ENCODE measurements around the gene CLECL1. TPM values are rescaled to one million over a fixed set of nuclear protein-coding genes. Genes with fewer than 3 reads are reported as not detected.

Gene CLECL1
- total RNA-seq, 1 experiment from 2014 or later, result not detected

DNA sequence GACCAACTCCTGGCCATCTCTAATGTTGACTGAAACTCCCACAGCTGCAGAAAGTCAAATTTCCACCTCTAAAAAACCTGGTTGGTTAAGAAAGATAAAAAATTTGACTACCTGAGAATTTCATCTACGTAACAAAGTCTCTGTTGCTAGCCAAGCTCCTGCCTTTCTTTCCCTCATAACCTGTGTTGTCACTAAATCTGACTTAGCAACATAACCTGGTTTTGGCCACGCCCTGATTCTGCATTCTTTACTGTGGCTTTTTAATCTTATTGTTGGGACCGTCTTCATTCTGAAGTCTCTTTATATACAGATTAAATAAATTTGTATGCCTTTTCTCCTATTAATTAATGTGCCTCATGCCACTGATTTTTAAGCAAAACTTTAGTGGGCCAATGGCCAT is 43.9 kb upstream of the CLECL1 start:
- H3K4me3 ChIP-seq (ENCODE audit: low read depth, low read length, poor library complexity, severe bottlenecking), result no peak overlapping the region
- no peak for TF ChIP-seq EZH2 (IDR thresholded peaks at IDR 0.05; ENCODE audit: borderline replicate concordance, low read depth, low read length, poor library complexity, severe bottlenecking)
- no peak for TF ChIP-seq CTCF (conservative IDR thresholded peaks at IDR 0.05; ENCODE audit: low read depth, low read length)
- no peak overlapping the region for H3K27ac ChIP-seq (ENCODE audit: low read depth, low read length, poor library complexity, severe bottlenecking)
- no peaks in the 10 kb centered on the region for H3K4me1 ChIP-seq (ENCODE audit: insufficient read depth, low read length, poor library complexity, severe bottlenecking)
- POLR2A ChIA-PET (ENCODE audit: low non-redundant PET), result no interaction called here
- CTCF ChIA-PET, result no interaction called here
- no peaks in the 10 kb centered on the region for H3K9me3 ChIP-seq (ENCODE audit: low read depth, low read length, poor library complexity, severe bottlenecking)
- intact Hi-C loops (cut with micrococcal nuclease; ENCODE audit: unreplicated experiment), result no loop called here
- DNase-seq (ENCODE audit: low spot score), result no peak
- no TSS peak for BruUV-seq (replicated peaks)
- H3K27me3 ChIP-seq (replicated peaks; ENCODE audit: insufficient read depth, low read depth, low read length, poor library complexity), result no peaks in the 10 kb centered on the region
- H3K36me3 ChIP-seq (ENCODE audit: insufficient read depth, low read length, poor library complexity, severe bottlenecking), result no peaks in the 10 kb centered on the region

DNA sequence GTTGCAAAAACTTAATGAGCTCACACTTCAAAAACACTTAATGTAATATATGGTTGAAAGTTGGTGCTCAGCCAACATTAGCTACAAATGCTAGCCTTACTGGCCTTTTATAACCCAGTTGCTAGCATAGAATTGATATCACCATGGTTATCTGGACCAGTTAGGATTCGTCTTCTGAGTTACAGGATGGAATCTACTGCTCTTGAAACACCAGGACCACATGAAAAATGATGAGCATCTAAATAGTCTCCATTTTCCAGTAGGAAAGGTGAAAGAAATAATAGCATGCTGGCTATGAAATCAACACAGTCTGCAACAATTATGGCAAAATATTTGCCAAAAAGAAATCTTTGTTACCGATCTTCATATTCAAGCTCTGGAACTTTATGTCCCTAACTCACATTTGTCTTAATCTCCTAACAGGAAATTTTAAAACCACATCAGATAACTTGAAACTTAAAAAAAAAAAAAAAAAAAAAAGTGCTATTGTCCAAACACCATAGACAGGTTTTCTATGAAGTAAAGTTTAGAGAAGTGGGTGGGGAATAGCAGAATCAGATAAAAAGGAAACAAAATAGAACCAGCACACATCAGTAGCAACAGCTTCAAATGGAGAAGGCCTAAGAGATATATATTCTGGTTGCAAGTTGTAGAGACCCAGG is 40.5 kb upstream of the CLECL1 start:
- DNase-seq (ENCODE audit: low spot score), result no peak
- POLR2A ChIA-PET (ENCODE audit: low non-redundant PET), result no interaction called here
- intact Hi-C loops (cut with micrococcal nuclease; ENCODE audit: unreplicated experiment), result no loop called here
- Histone ChIP-seq H3K27me3 (replicated peaks; ENCODE audit: insufficient read depth, low read depth, low read length, poor library complexity) (no peaks in the 10 kb centered on the region), H3K27ac (ENCODE audit: low read depth, low read length, poor library complexity, severe bottlenecking) (no peak overlapping the region), H3K4me1 (ENCODE audit: insufficient read depth, low read length, poor library complexity, severe bottlenecking) (no peaks in the 10 kb centered on the region), H3K4me3 (ENCODE audit: low read depth, low read length, poor library complexity, severe bottlenecking) (no peak overlapping the region), H3K9me3 (ENCODE audit: low read depth, low read length, poor library complexity, severe bottlenecking) (no peaks in the 10 kb centered on the region), H3K36me3 (ENCODE audit: insufficient read depth, low read length, poor library complexity, severe bottlenecking) (no peaks in the 10 kb centered on the region)
- CTCF ChIA-PET, result no interaction called here
- BruUV-seq (replicated peaks), result no TSS peak
- TF ChIP-seq EZH2 (IDR thresholded peaks at IDR 0.05; ENCODE audit: borderline replicate concordance, low read depth, low read length, poor library complexity, severe bottlenecking), result no peak
- TF ChIP-seq CTCF (conservative IDR thresholded peaks at IDR 0.05; ENCODE audit: low read depth, low read length), result no peak

GRCh38 chr12:9763025-9763424 is 30.1 kb upstream of the CLECL1 start:
- no peaks in the 10 kb centered on the region for H3K9me3 ChIP-seq (ENCODE audit: low read depth, low read length, poor library complexity, severe bottlenecking)
- H3K27me3 ChIP-seq (replicated peaks; ENCODE audit: insufficient read depth, low read depth, low read length, poor library complexity), result no peaks in the 10 kb centered on the region
- ChIA-PET POLR2A (ENCODE audit: low non-redundant PET) (interaction anchor here (0.6 kb wide), 1 partner anchor 1065 kb away, joined by 4 read pairs; the partner anchor contains the start of gene RIMKLB), CTCF (no interaction called here)
- no peak overlapping the region for H3K4me3 ChIP-seq (ENCODE audit: low read depth, low read length, poor library complexity, severe bottlenecking)
- no peaks in the 10 kb centered on the region for H3K36me3 ChIP-seq (ENCODE audit: insufficient read depth, low read length, poor library complexity, severe bottlenecking)
- DNase-seq (ENCODE audit: low spot score), result no peak
- no TSS peak for BruUV-seq (replicated peaks)
- H3K27ac ChIP-seq (ENCODE audit: low read depth, low read length, poor library complexity, severe bottlenecking), result no peak overlapping the region
- TF ChIP-seq CTCF (conservative IDR thresholded peaks at IDR 0.05; ENCODE audit: low read depth, low read length) (no peak), EZH2 (IDR thresholded peaks at IDR 0.05; ENCODE audit: borderline replicate concordance, low read depth, low read length, poor library complexity, severe bottlenecking) (no peak)
- peaks cover 9% of the 10 kb centered on the region for H3K4me1 ChIP-seq (ENCODE audit: insufficient read depth, low read length, poor library complexity, severe bottlenecking)
- intact Hi-C loops (cut with micrococcal nuclease; ENCODE audit: unreplicated experiment), result no loop called here

Measured in A673 (cell line).